HG03139 (cell line): Measurements from ENCODE around the gene C1R.

Experiments used
- ATAC-seq: cut with Tn5 transposase; IDR thresholded peaks from one replicate; pipeline ENCODE4 v1.9.1; 2021; ENCODE audit not compliant: unreplicated experiment

The C1R gene

GRCh38 chr12:7092229-7092985, at the start of gene C1R:
C1R (minus strand) TSS chr12:7092445; CDS start chr12:7092388, 57 bp downstream.
- no peak for ATAC-seq

GRCh38 chr12:7141351-7142005, 49.2 kb upstream of the C1R start:
- ATAC-seq = no peak

- no peak for ATAC-seq
These were observed 47.0 kb upstream of the C1R start for GRCh38 chr12:7139200-7139599.

- ATAC-seq = no peak
These were observed 45.7 kb upstream of the C1R start for GRCh38 chr12:7137908-7138307.

GRCh38 chr12:7136676-7137075, 44.4 kb upstream of the C1R start:
- ATAC-seq = no peak

GRCh38 chr12:7136071-7136470, 43.8 kb upstream of the C1R start:
- ATAC-seq = no peak

GRCh38 chr12:7134396-7135166, 42.3 kb upstream of the C1R start:
- ATAC-seq = no peak

GRCh38 chr12:7131502-7131866, 39.2 kb upstream of the C1R start:
- ATAC-seq = no peak

GRCh38 chr12:7130701-7131501, 38.7 kb upstream of the C1R start:
- no peak for ATAC-seq

- peak; percentile 52 for ATAC-seq
These were observed 37.8 kb upstream of the C1R start, which contains the start of gene CLSTN3 for GRCh38 chr12:7129872-7130691. CLSTN3 (plus strand) TSS chr12:7130371; CDS start chr12:7130649, 278 bp downstream.

- ATAC-seq = no peak
These were observed 37.1 kb upstream of the C1R start for GRCh38 chr12:7129287-7129871.

GRCh38 chr12:7128681-7129286, 36.5 kb upstream of the C1R start, which contains the start of gene RBP5:
RBP5 (minus strand) TSS chr12:7128889; CDS start chr12:7128775, 114 bp downstream.
- no peak for ATAC-seq

GRCh38 chr12:7127916-7128626, 35.8 kb upstream of the C1R start:
- ATAC-seq = no peak

- ATAC-seq = no peak
These were observed 33.5 kb upstream of the C1R start for GRCh38 chr12:7125632-7126227.

GRCh38 chr12:7123806-7124522, 31.7 kb upstream of the C1R start:
- no peak for ATAC-seq

- no peak for ATAC-seq
These were observed 30.8 kb upstream of the C1R start for GRCh38 chr12:7122811-7123769.
